Esophagus squamous epithelium (tissue), 4 donors: Measurements from ENCODE around the gene APOL5.

Experiments used
- POLR2A ChIP-seq, 4 donors: fragments of 450-650 bp; IDR thresholded peaks; one replicate each; pipeline ENCODE4 v1.6.1; 2017; ENCODE audit warnings: antibody characterized with exemption in 4 of 4, mild to moderate bottlenecking in 4 of 4, moderate library complexity in 3 of 4
- TF ChIP-seq, protein P1 (sequence below), 6 experiments: fragments of 450-650 bp in 4 of 6; fragments of 200-600 bp in 2 of 6; sonication (generic) in 2 of 6; IDR thresholded peaks; one replicate each; pipeline ENCODE4 v1.5.1; 2016 to 2019; ENCODE audit warnings: antibody characterized with exemption in 6 of 6, mild to moderate bottlenecking in 4 of 6, moderate library complexity in 4 of 6

DNA sequence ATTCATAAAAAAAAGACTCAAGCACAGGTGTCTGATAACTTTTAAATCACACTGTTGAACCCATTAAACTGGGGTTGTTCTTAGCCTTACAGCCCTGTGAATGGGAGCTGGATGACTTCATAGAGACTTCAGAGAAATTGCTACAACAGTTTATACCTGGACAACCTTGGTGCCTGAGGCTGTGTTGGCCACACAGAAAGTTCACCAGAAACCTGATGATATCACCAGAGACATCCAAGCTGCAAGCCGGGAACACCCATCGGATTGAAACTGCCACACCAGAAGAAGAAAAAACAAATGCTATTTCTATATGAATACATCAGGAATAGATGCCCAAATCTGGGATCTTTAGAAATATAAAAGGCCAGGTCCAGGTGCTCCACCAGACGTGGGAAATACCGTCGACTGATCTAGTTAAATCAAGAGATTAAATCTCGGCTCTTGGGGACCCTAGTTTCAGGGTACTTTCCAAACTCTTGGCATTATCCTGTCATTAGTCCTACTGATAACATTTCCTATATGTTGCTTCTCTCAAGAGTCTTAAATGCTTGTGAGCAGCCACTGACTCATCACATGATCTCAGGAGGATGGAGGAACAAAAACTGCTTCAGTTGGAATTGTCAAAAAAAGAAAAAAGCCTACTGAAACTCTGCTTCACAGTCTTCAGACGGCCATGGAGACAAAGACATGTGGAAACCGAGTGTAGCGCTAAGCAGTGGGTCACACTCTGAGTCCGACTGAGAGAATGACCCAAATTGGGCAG, 28.6 kb upstream of the APOL5 start:
- TF ChIP-seq, protein P1, sequence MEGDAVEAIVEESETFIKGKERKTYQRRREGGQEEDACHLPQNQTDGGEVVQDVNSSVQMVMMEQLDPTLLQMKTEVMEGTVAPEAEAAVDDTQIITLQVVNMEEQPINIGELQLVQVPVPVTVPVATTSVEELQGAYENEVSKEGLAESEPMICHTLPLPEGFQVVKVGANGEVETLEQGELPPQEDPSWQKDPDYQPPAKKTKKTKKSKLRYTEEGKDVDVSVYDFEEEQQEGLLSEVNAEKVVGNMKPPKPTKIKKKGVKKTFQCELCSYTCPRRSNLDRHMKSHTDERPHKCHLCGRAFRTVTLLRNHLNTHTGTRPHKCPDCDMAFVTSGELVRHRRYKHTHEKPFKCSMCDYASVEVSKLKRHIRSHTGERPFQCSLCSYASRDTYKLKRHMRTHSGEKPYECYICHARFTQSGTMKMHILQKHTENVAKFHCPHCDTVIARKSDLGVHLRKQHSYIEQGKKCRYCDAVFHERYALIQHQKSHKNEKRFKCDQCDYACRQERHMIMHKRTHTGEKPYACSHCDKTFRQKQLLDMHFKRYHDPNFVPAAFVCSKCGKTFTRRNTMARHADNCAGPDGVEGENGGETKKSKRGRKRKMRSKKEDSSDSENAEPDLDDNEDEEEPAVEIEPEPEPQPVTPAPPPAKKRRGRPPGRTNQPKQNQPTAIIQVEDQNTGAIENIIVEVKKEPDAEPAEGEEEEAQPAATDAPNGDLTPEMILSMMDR (IDR thresholded peaks at IDR 0.05), result no peak
- no peak for TF ChIP-seq POLR2A (IDR thresholded peaks at IDR 0.05)
